T1000 (cell line): ENCODE results near the gene NR2F2.

Experiments used
- DNase-seq: peaks from one replicate; lab custom pipeline; 2025; ENCODE audit warnings: mixed read lengths; lab: John Stamatoyannopoulos, UW

Gene NR2F2

GRCh38 chr15:96342406-96343112 lies 12.1 kb downstream of the NR2F2 start:
- no peak for DNase-seq

GRCh38 chr15:96343113-96344059 lies 12.9 kb downstream of the NR2F2 start:
- no peak for DNase-seq

- no peak for DNase-seq
These were observed 13.7 kb downstream of the NR2F2 start for GRCh38 chr15:96344060-96344705.

- no peak for DNase-seq
These were observed 14.4 kb downstream of the NR2F2 start for GRCh38 chr15:96344706-96345559.

- DNase-seq, result no peak
These were observed 15.3 kb downstream of the NR2F2 start for GRCh38 chr15:96345560-96346399.

- no peak for DNase-seq
These were observed 16.0 kb downstream of the NR2F2 start for GRCh38 chr15:96346409-96346970.

GRCh38 chr15:96347181-96348111 lies 16.9 kb downstream of the NR2F2 start:
- DNase-seq, result no peak

GRCh38 chr15:96348112-96349027 lies 17.9 kb downstream of the NR2F2 start:
- no peak for DNase-seq

- no peak for DNase-seq
These were observed 18.7 kb downstream of the NR2F2 start for GRCh38 chr15:96349034-96349856.

GRCh38 chr15:96349857-96350720 lies 19.6 kb downstream of the NR2F2 start:
- no peak for DNase-seq

GRCh38 chr15:96350934-96351724 lies 20.6 kb downstream of the NR2F2 start:
- DNase-seq, result no peak

- no peak for DNase-seq
These were observed 21.5 kb downstream of the NR2F2 start for GRCh38 chr15:96351761-96352603.

- DNase-seq, result no peak
These were observed 22.3 kb downstream of the NR2F2 start for GRCh38 chr15:96352604-96353405.
